IMR-90 (cell line): Measurements from ENCODE around the gene DLL3. TPM values are rescaled to one million over a fixed set of nuclear protein-coding genes. Genes with fewer than 3 reads are reported as not detected.

ENCODE experiments used
- ATAC-seq: fragments of 200-7000 bp; cut with Tn5 transposase; 2 replicates; pipeline ENCODE4 v1.9.1; 2020; ENCODE audit warnings: low read depth, mild to moderate bottlenecking, moderate library complexity
- BruUV-seq: library from RNA; stranded (reverse); fragments of 400-500 nt; replicated peaks from 2 replicates; lab custom pipeline; 2021; lab: Mats Ljungman, UMichigan
- CTCF ChIA-PET: fragments of 300-600 bp; formaldehyde crosslinking; extraction: SDS; loops from one replicate; lab custom pipeline; 2021; ENCODE audit warnings: antibody characterized with exemption; lab: Yijun Ruan, JAX
- POLR2A ChIA-PET: fragments of 300-600 bp; sonication (Branson Sonifier 250); formaldehyde crosslinking; loops from one replicate; lab custom pipeline; 2022; ENCODE audit warnings: antibody characterized with exemption; ENCODE audit not compliant: unreplicated experiment; lab: Charles Lee
- DNase-seq: peaks from one replicate; pipeline ENCODE4 v3.0.0; 2013
- H2AFZ ChIP-seq: replicated peaks from 2 replicates; pipeline ENCODE3; 2013; ENCODE audit warnings: low read length, mild to moderate bottlenecking; ENCODE audit not compliant: poor library complexity
- H2AK5ac ChIP-seq: 2 replicates; pipeline ENCODE4 v1.6.1; 2013; ENCODE audit warnings: low read depth, low read length, inconsistent platforms
- H2AK9ac ChIP-seq: replicated peaks from 2 replicates; pipeline ENCODE3; 2013; ENCODE audit warnings: mild to moderate bottlenecking, low read depth, low read length, moderate library complexity; ENCODE audit not compliant: poor library complexity
- H2BK120ac ChIP-seq: 2 replicates; pipeline ENCODE4 v1.6.1; 2013; ENCODE audit warnings: low read depth, low read length, inconsistent platforms
- H2BK15ac ChIP-seq: 3 replicates; pipeline ENCODE4 v1.6.1; 2013; ENCODE audit warnings: low read depth, low read length, inconsistent platforms
- H2BK20ac ChIP-seq: 2 replicates; pipeline ENCODE4 v1.6.1; 2013; ENCODE audit warnings: low read depth, mild to moderate bottlenecking, inconsistent platforms, low read length, moderate library complexity
- H2BK5ac ChIP-seq: 2 replicates; pipeline ENCODE4 v1.6.1; 2013; ENCODE audit warnings: mild to moderate bottlenecking, low read depth, low read length, inconsistent platforms; ENCODE audit not compliant: poor library complexity, severe bottlenecking
- H3K14ac ChIP-seq: replicated peaks from 2 replicates; pipeline ENCODE4 v1.6.1; 2013; ENCODE audit warnings: low read depth, low read length, inconsistent platforms
- H3K18ac ChIP-seq: 2 replicates; pipeline ENCODE4 v1.6.1; 2013; ENCODE audit warnings: low read depth, low read length, control low read depth
- H3K23ac ChIP-seq: 2 replicates; pipeline ENCODE4 v1.6.1; 2013; ENCODE audit warnings: low read depth, low read length, inconsistent platforms
- H3K27ac ChIP-seq: 2 replicates; pipeline ENCODE4 v1.5.1; 2013; ENCODE audit warnings: mild to moderate bottlenecking, control low read depth, low read length; ENCODE audit not compliant: insufficient read depth
- H3K27me3 ChIP-seq: 2 replicates; pipeline ENCODE4 v1.6.1; 2013; ENCODE audit warnings: low read length; ENCODE audit not compliant: control insufficient read depth, insufficient read depth
- H3K36me3 ChIP-seq: 2 replicates; pipeline ENCODE4 v1.6.1; 2013; ENCODE audit warnings: low read length, mixed read lengths; ENCODE audit not compliant: control insufficient read depth, insufficient read depth
- H3K4ac ChIP-seq: 2 replicates; pipeline ENCODE4 v1.6.1; 2013; ENCODE audit warnings: low read depth, low read length, inconsistent platforms
- H3K4me1 ChIP-seq: 2 replicates; pipeline ENCODE4 v1.6.1; 2013; ENCODE audit warnings: low read length, mixed read lengths; ENCODE audit not compliant: control insufficient read depth, insufficient read depth
- H3K4me2 ChIP-seq: 2 replicates; pipeline ENCODE4 v1.6.1; 2013; ENCODE audit warnings: low read depth, mild to moderate bottlenecking, control low read depth, low read length, moderate library complexity
- H3K4me3 ChIP-seq: 2 replicates; pipeline ENCODE4 v1.5.1; 2013; ENCODE audit warnings: low read depth, mild to moderate bottlenecking, control low read depth, low read length, moderate library complexity; ENCODE audit not compliant: insufficient read depth
- H3K56ac ChIP-seq: 2 replicates; pipeline ENCODE4 v1.6.1; 2013; ENCODE audit warnings: low read length, inconsistent platforms; ENCODE audit not compliant: insufficient read depth; ENCODE audit errors: extremely low read depth
- H3K79me1 ChIP-seq, 2 experiments: 2 replicates each; pipeline ENCODE4 v1.6.1; 2013; ENCODE audit warnings: low read length in 2 of 2, inconsistent platforms in 1 of 2, low read depth in 1 of 2
- H3K9ac ChIP-seq: 2 replicates; pipeline ENCODE4 v1.6.1; 2013; ENCODE audit warnings: low read depth, low read length, control low read depth
- H3K9me1 ChIP-seq: 2 replicates; pipeline ENCODE4 v1.6.1; 2013; ENCODE audit warnings: low read length, inconsistent platforms; ENCODE audit not compliant: insufficient read depth
- H3K9me3 ChIP-seq: 2 replicates; pipeline ENCODE4 v1.6.1; 2013; ENCODE audit warnings: low read length; ENCODE audit not compliant: control insufficient read depth, insufficient read depth
- H4K20me1 ChIP-seq: 2 replicates; pipeline ENCODE4 v1.6.1; 2013; ENCODE audit warnings: low read length, inconsistent platforms; ENCODE audit not compliant: insufficient read depth
- H4K5ac ChIP-seq: 2 replicates; pipeline ENCODE4 v1.6.1; 2013; ENCODE audit warnings: mild to moderate bottlenecking, low read depth, low read length, control low read depth
- H4K8ac ChIP-seq, 2 experiments: 2 replicates each; pipeline ENCODE4 v1.6.1; 2013; ENCODE audit warnings: low read depth in 2 of 2, low read length in 2 of 2, control low read depth in 1 of 2, inconsistent platforms in 1 of 2
- H4K91ac ChIP-seq: 2 replicates; pipeline ENCODE4 v1.6.1; 2013; ENCODE audit warnings: low read depth, low read length, inconsistent platforms; ENCODE audit not compliant: insufficient read depth
- CHD1 ChIP-seq: IDR thresholded peaks from 2 replicates; pipeline ENCODE4 v1.6.1; 2012; ENCODE audit warnings: low read depth, low read length, improper control_type of control experiment
- MAZ ChIP-seq: IDR thresholded peaks from 2 replicates; pipeline ENCODE4 v1.6.1; 2012; ENCODE audit warnings: low read depth, mild to moderate bottlenecking, low read length, improper control_type of control experiment, moderate library complexity, borderline replicate concordance
- MXI1 ChIP-seq: IDR thresholded peaks from 2 replicates; pipeline ENCODE4 v1.6.1; 2012; ENCODE audit warnings: low read depth, mild to moderate bottlenecking, low read length, moderate library complexity, borderline replicate concordance
- POLR2A ChIP-seq: IDR thresholded peaks from 2 replicates; pipeline ENCODE4 v1.6.1; 2012; ENCODE audit warnings: mild to moderate bottlenecking, low read depth, low read length
- RCOR1 ChIP-seq: IDR thresholded peaks from 2 replicates; pipeline ENCODE4 v1.6.1; 2012; ENCODE audit warnings: mild to moderate bottlenecking, low read length, improper control_type of control experiment; ENCODE audit not compliant: insufficient replicate concordance
- RFX5 ChIP-seq: IDR thresholded peaks from 2 replicates; pipeline ENCODE4 v1.8.0; 2012; ENCODE audit warnings: low read depth, mild to moderate bottlenecking, low read length, moderate library complexity
- WGBS, 2 experiments: methylation state at CpG; one replicate each; pipeline versions ENCODE4 v1.1.5 to v1.1.7; 2013; ENCODE audit warnings: missing lambda C conversion rate in 2 of 2; ENCODE audit not compliant: insufficient read length in 1 of 2; ENCODE audit errors: extremely low coverage in 2 of 2; 5-methylcytosine and 5-hydroxymethylcytosine counted together
- dilution Hi-C: fragments of 300-500 bp; cut with HindIII; formaldehyde crosslinking; loops from one replicate; pipeline ENCODE4 v1.14.3; 2018; ENCODE audit warnings: low sequenced_read_pairs; ENCODE audit not compliant: unreplicated experiment
- in situ Hi-C: fragments of 300-500 bp; cut with MboI; formaldehyde crosslinking; loops from 3 replicates; pipeline ENCODE4 v1.14.3; 2019; ENCODE audit warnings: low sequenced_read_pairs, inconsistent platforms, mixed read lengths
- intact Hi-C: fragments of 100-400 bp; cut with micrococcal nuclease; formaldehyde crosslinking; loops from 2 replicates; pipeline ENCODE4 v1.10.0; 2022
- polyA plus RNA-seq, 3 experiments: library from polyadenylated mRNA; depleted of rRNA; stranded (reverse); fragments of >200 nt; gene quantifications; 2 replicates each; pipeline ENCODE4 v1.2.3, GENCODE V29; 2012; ENCODE audit warnings: low replicate concordance in 1 of 3
- total RNA-seq: library from RNA; depleted of rRNA; stranded (reverse); fragments of >200 nt; gene quantifications from 2 replicates; pipeline ENCODE4 v1.2.3, GENCODE V29; 2012
- TF ChIP-seq, protein P1 (sequence below): fragments of 150-350 bp; IDR thresholded peaks from 2 replicates; pipeline ENCODE4 v1.6.1; 2016; ENCODE audit warnings: low read depth, mild to moderate bottlenecking, low read length, moderate library complexity, borderline replicate concordance

The DLL3 gene
- total and polyA plus RNA-seq, 2 of the 4 experiments (the other 2 are of a cell fraction) = 0.36 to 1.3 TPM

DNA sequence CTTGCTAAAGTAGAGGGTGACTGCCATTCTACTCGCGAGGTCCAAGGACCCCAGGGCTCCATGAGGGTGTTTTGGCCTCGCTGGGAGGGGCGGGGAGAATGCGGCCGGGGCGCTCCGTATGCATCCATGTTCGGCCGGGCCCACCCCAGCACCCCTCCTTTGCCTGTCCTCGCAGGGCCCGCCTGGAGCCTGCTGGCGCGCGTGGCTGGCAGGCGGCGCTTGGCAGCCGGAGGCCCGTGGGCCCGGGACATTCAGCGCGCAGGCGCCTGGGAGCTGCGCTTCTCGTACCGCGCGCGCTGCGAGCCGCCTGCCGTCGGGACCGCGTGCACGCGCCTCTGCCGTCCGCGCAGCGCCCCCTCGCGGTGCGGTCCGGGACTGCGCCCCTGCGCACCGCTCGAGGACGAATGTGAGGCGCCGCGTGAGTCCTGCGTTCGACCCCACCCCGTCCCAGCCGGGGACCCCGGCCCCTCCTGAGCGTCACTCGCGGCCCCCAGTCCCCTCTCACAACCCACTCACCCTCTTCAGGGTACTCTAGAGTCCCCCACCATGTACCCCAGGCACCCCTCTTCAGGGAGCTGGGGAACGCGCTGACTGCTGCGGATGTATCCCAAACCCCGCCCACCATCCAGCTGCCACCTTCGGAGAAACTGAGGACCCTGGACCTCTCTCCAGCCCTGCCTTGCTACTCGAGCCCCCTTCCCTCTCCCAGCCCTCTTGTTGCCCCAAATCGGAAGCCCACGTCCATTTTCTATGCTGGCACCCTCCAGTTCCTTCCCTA is 4.1 kb downstream of the DLL3 start (continued):
- TF ChIP-seq MXI1 (no peak), POLR2A (no peak)

DNA sequence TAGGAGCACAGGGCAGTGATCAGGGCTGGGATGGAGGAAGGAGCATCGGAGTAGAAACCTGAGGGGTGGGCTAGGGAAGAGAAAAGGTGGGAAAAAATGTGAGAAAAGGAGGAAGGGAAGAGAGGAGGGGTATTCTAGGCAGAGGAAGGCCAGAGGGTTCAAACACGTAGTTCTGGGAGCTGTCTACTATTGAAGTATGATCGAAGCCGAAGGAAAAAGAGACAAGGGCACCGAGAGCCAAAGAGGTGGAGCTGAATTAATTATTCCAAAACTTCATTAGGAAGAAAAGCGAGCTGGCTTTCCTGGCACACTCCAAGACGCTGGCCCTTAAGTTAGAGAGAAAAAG is 7.8 kb downstream of the DLL3 start:
- H3K4ac ChIP-seq = no peak overlapping the region
- peak overlapping the region; percentile 65; the same call in 1 of the 2 replicates for H3K4me3 ChIP-seq
- H2AFZ ChIP-seq = peak overlapping the region; percentile 97
- H3K79me1 ChIP-seq = no peaks in the 10 kb centered on the region
- WGBS, 2 experiments = 67% methylated on average over 1 of the region's 7 CpGs; no CpG with 5 or more reads in 1 of the 2 experiments
- no peak overlapping the region for H2BK20ac ChIP-seq
- no peak overlapping the region for H3K14ac ChIP-seq
- H4K5ac ChIP-seq = no peak overlapping the region
- no peak overlapping the region for H2BK15ac ChIP-seq
- H2BK5ac ChIP-seq = no peak overlapping the region
- H2BK120ac ChIP-seq = no peak overlapping the region
- ATAC-seq (no peak), DNase-seq (no peak)
- no peak overlapping the region for H3K9ac ChIP-seq
- no peaks in the 10 kb centered on the region for H3K4me1 ChIP-seq
- H3K23ac ChIP-seq = no peak overlapping the region
- no peak overlapping the region for H3K18ac ChIP-seq
- no peak overlapping the region for H2AK5ac ChIP-seq
- intact Hi-C loops (no loop called here), dilution Hi-C loops (no loop called here), in situ Hi-C loops (no loop called here)
- H3K9me3 ChIP-seq = no peaks in the 10 kb centered on the region
- H3K9me1 ChIP-seq = peaks cover 3% of the 10 kb centered on the region; the same call in 1 of the 2 replicates
- no TSS peak for BruUV-seq
- no peak overlapping the region for H4K91ac ChIP-seq
- POLR2A ChIA-PET = no interaction called here
- H3K27me3 ChIP-seq = peaks cover 22% of the 10 kb centered on the region; the same call in 1 of the 2 replicates
- peak overlapping the region; percentile 42 for H2AK9ac ChIP-seq
- TF ChIP-seq, protein P1, sequence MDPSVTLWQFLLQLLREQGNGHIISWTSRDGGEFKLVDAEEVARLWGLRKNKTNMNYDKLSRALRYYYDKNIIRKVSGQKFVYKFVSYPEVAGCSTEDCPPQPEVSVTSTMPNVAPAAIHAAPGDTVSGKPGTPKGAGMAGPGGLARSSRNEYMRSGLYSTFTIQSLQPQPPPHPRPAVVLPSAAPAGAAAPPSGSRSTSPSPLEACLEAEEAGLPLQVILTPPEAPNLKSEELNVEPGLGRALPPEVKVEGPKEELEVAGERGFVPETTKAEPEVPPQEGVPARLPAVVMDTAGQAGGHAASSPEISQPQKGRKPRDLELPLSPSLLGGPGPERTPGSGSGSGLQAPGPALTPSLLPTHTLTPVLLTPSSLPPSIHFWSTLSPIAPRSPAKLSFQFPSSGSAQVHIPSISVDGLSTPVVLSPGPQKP = no peak
- no peak for TF ChIP-seq RFX5
- TF ChIP-seq CHD1 = no peak
- TF ChIP-seq RCOR1 = no peak
- TF ChIP-seq MAZ = no peak
- H4K20me1 ChIP-seq = no peaks in the 10 kb centered on the region
- H4K8ac ChIP-seq = peak overlapping the region in 1 of 2 experiments; percentile 53; a peak in 2 of 4 replicates
- no peak overlapping the region for H3K56ac ChIP-seq
- peak overlapping the region; percentile 75; the same call in 1 of the 2 replicates for H3K4me2 ChIP-seq
- CTCF ChIA-PET = interaction anchor here (0.6 kb wide), 1 partner anchor 24 kb away, joined by 3 read pairs; no protein-coding TSS in a partner anchor
- no peak overlapping the region for H3K27ac ChIP-seq
- H3K36me3 ChIP-seq = no peaks in the 10 kb centered on the region
